ENCODE data around the gene PPP3CB.
"Not testable (repeated sequence)": the region's sequence is repeated elsewhere in the genome, so short reads cannot be mapped to it uniquely, and the experiment has no call there.

PPP3CB gene

GRCh38 chr10:73413528-73414229 is 82.1 kb downstream of the PPP3CB start, which contains the start of gene ANXA7:
ANXA7 (minus strand) TSS chr10:73414058; CDS start chr10:73400856, 13,202 bp downstream.
- peak; percentile 77 to 84 for DNase-seq

- DNase-seq, result peak; percentile 21 to 22
Measured at GRCh38 chr10:73413108-73413527, 82.7 kb downstream of the PPP3CB start.

- no peak for DNase-seq
Measured at GRCh38 chr10:73410897-73411296, 84.9 kb downstream of the PPP3CB start.

- DNase-seq, result no peak
Measured at GRCh38 chr10:73408978-73409521, 86.8 kb downstream of the PPP3CB start.

GRCh38 chr10:73408061-73408460 is 87.8 kb downstream of the PPP3CB start:
- no peak for DNase-seq

GRCh38 chr10:73407495-73407894 is 88.3 kb downstream of the PPP3CB start:
- DNase-seq, result no peak

GRCh38 chr10:73406846-73407245 is 89.0 kb downstream of the PPP3CB start:
- DNase-seq, result no peak

- DNase-seq, result no peak
Measured at GRCh38 chr10:73405556-73405955, 90.3 kb downstream of the PPP3CB start.

GRCh38 chr10:73404690-73405089 is 91.1 kb downstream of the PPP3CB start:
- no peak for DNase-seq

- no peak for DNase-seq
Measured at GRCh38 chr10:73401636-73402035, 94.2 kb downstream of the PPP3CB start.

- no peak for DNase-seq
Measured at GRCh38 chr10:73399063-73399462, 96.8 kb downstream of the PPP3CB start.

- DNase-seq, result no peak
Measured at GRCh38 chr10:73398024-73398423, 97.8 kb downstream of the PPP3CB start.

GRCh38 chr10:73394325-73394724 is 101.5 kb downstream of the PPP3CB start:
- not testable (repeated sequence) for DNase-seq

- no peak for DNase-seq
Measured at GRCh38 chr10:73388228-73388627, 107.6 kb downstream of the PPP3CB start.

GRCh38 chr10:73386583-73386982 is 109.2 kb downstream of the PPP3CB start:
- no peak for DNase-seq
